Activated T-cell treated with anti-CD3 and anti-CD28 coated beads for 4 hours (primary cell): ENCODE results near the gene SYTL3.
"Not testable (repeated sequence)": the region's sequence is repeated elsewhere in the genome, so short reads cannot be mapped to it uniquely, and the experiment has no call there.

ENCODE experiments used
- DNase-seq: peaks from one replicate; pipeline ENCODE4 v3.0.0-alpha.2; 2020

SYTL3 gene

GRCh38 chr6:158701268-158701667 is 51.4 kb downstream of the SYTL3 start:
- DNase-seq: not testable (repeated sequence)

GRCh38 chr6:158703111-158703836 is 53.4 kb downstream of the SYTL3 start:
- DNase-seq: no peak

- DNase-seq: peak; percentile 72
Measured at GRCh38 chr6:158703837-158704822, 54.3 kb downstream of the SYTL3 start.

- DNase-seq: no peak
Measured at GRCh38 chr6:158705386-158706126, 55.7 kb downstream of the SYTL3 start.

- no peak for DNase-seq
Measured at GRCh38 chr6:158706369-158706982, 56.6 kb downstream of the SYTL3 start.

GRCh38 chr6:158707120-158707820 is 57.4 kb downstream of the SYTL3 start:
- no peak for DNase-seq

GRCh38 chr6:158707821-158708195 is 58.0 kb downstream of the SYTL3 start:
- no peak for DNase-seq

- no peak for DNase-seq
Measured at GRCh38 chr6:158708239-158708638, 58.4 kb downstream of the SYTL3 start.

GRCh38 chr6:158709809-158710208 is 60.0 kb downstream of the SYTL3 start:
- DNase-seq: no peak

- DNase-seq: no peak
Measured at GRCh38 chr6:158711264-158711663, 61.4 kb downstream of the SYTL3 start.

- DNase-seq: no peak
Measured at GRCh38 chr6:158713469-158713868, 63.6 kb downstream of the SYTL3 start.

- DNase-seq: no peak
Measured at GRCh38 chr6:158714706-158715105, 64.9 kb downstream of the SYTL3 start.

- no peak for DNase-seq
Measured at GRCh38 chr6:158715330-158716311, 65.8 kb downstream of the SYTL3 start.

- DNase-seq: no peak
Measured at GRCh38 chr6:158717341-158718330, 67.8 kb downstream of the SYTL3 start.

GRCh38 chr6:158718461-158719046 is 68.7 kb downstream of the SYTL3 start:
- no peak for DNase-seq

GRCh38 chr6:158722176-158722729 is 72.4 kb downstream of the SYTL3 start:
- no peak for DNase-seq

GRCh38 chr6:158725704-158726103 is 75.8 kb downstream of the SYTL3 start:
- DNase-seq: no peak

- no peak for DNase-seq
Measured at GRCh38 chr6:158729906-158730540, 80.2 kb downstream of the SYTL3 start.
